ENCODE measurements around the gene MEGF10.

MEGF10 gene

DNA sequence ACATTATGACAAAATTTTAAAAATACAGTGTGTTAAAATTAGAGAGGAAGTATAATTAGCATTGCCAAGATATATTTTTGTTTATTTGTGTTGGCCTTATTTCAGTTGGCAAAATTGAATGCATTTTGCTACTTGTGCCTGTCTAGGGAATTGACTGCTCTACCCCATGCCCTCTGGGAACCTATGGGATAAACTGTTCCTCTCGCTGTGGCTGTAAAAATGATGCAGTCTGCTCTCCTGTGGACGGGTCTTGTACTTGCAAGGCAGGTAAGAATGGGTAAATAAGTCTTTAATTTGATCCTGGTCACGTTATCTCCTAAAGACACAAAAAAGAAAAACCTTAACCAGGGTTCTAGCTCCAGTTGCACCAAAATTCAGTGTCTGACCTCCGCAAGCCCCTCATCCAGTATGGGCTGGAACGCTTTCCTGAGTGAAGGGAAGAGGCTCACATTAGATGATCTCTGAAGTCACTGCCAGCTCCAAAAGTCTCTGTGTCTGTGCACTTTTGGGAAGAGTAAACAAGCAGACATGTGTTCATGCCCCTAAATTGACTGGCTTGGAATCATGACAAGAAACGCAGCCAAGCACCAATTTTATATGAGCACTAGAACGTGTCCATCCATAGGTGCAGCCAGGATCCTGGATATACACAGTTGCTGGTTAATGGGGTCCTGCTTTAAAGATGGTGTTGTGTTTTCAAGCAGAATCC is 128.5 kb downstream of the MEGF10 start:
- no peak for DNase-seq

DNA sequence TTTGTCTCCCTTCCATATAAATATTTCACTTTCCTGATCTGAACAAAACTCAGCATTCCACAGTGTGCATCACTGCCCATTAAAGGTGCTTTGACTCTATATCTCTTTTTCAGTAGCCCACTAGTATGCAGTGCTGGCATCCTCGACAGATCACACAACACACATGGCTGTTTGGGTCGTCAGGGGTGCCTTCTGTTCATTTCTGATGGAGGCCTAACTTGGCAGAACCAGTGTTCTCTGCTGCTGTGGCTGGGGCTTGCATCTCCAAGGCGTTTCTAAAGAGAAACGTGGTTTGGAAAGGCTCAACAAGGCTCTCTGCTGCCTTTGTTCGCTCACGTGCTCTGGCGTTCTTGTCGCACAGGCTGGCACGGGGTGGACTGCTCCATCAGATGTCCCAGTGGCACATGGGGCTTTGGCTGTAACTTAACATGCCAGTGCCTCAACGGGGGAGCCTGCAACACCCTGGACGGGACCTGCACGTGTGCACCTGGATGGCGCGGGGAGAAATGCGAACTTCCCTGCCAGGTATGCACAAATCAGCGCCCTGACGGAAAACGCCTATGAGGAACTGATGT is 129.2 kb downstream of the MEGF10 start:
- no peak for DNase-seq

DNA sequence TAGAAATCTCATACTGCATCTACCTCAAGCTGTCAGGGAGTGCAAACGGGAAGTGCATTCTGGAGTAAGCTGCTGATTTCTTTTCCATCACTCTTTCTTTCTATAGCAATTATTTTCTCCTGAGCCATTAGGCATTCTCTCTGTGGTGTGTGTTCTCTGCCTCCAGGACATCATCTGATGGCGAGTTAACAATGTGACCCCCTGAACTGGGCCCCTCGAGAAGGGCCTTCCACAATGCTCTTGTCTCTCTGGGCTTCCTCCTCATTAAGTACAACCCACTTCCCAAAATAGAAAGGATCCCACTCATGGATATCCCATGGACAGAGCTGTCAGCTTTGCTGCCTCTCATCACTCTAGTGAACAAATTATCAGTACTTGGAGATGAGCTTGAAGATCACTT is 130.2 kb downstream of the MEGF10 start:
- no peak for DNase-seq

DNA sequence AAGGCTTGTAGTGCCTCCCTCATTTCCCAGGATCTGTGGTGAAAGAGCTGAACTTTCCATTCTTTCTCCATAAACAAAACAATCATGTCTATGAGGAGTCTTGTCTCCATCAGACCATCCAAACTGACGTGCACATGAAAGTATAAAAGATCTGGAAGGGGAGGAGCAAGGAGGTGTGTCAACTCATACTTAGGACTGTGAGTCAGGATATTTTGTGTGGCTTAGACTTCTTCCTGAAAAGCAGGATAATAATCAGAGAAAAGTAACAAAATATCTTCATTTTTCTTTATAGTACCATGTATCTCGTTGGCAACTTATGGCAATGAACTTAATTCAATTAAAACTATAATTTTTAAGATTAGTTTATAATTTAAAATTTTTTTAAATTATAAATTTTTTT is 130.9 kb downstream of the MEGF10 start:
- peak; percentile 0 for DNase-seq

DNA sequence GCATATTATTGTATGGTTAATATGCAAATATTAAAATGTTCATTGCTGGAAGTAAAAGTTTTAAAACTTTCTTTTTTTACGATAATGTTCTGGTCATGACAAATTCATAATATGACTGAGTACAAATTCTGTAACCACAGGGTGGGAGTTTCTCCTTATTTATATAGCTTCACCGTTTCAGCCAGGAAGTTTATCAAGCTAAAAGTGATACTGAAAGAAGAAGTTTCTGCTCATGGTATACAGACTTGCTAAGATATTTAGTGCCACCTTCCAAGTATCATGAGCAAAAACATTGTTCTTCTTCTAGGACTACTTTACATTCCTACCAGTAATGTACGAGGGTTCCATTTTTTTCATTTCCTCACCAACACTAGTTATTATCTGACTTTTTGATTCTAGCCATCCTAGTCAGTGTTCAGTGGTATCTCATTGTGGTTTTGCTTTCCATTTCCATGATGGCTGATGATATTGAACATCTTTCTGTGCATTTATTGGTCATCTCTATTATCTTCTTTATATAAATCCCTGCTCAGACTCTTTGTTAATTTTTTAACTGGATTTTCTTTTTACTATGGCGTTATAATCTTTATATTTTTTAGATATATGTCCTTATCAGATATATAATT is 132.7 kb downstream of the MEGF10 start:
- no peak for DNase-seq

DNA sequence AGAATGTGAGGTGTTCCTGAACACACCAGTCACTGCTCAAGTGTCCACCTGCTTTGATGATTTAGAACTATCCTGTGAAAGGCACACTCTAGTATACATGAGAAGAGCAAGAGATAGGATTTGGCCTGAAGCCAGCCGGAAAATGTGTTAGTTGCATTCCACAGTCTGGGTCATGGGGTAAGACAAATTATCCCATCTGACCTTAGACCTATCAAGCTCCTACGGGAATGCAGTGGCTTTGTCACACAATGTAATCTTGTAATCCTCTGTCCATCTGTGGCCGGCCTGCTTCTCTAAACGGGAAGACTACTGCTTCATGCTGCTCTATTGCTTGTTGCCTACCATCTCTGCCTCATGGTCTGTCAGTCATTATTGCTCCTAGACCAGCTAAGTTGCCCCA is 134.4 kb downstream of the MEGF10 start:
- DNase-seq = no peak

DNA sequence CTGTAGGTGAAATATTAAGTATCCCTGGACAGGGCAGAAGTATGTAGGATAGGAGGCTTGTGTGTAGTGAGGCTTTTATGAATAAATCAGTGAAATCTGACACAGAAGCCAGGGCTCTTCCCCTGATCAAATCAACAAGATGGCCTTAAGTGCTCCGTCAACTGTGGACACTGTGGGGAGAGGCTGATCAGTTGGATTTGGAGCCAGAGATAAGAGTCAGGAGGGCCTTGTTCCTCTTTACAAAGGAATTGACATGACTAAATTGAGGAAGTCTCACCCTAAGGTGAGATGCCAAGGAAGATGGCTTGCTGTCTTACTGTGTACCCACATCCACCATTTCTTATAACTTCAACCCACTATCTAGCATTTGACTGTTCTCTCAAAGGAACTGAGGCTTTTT is 135.3 kb downstream of the MEGF10 start:
- DNase-seq = peak; percentile 45

DNA sequence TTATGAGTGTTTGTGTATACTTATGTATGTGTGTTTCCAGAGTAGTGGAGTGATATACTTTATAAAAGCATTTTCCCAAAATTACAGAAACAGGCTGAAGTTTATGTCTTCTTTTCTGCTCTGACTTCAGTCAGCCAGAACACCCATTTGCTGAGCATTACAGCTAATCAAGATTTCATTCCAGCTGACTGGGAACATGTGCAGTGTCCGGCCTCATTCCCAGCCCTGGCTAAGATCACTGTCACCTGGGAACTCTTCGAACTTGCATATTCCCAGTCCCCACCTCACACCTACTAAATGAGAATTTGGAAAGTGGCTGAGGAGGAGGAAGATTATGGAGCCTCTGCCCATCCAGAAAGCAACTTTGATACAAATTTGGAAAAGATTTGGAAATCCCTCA is 136.1 kb downstream of the MEGF10 start:
- no peak for DNase-seq

DNA sequence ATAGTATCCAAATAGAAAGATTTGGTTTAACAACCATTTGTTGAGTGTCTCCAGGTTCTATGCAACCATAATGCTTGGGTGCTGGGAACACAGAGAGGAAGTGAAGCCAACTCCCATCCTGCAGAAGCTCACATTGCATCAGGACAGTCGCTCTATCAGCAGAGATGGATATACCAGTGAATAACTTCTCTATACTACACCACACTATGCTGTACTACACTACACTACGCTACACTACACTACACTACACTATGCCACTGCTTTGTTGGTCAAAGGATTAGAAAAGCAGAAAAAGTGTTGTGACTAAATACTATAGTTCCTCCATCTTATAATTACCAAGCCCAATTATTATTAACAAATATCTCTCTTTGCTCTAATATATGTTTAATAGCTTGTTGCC is 137.7 kb downstream of the MEGF10 start:
- DNase-seq = no peak

DNA sequence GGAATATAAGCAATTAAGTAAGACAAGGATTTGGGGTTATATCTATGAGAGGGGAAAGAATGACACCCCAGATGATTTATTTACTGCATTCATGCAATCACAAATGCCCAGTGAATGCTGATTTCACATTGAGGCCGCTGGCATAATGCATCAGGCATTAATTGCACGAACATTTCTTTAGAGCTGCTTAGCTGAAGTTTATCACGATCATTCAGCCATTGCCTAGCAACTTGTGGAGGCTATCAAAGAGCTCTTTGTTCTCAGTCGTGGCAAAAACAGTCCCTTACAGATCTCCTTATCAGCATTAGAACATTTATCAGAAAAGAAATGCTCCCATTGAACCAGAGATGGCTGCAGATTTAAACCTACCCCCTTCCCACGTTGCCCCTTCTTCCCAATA is 138.2 kb downstream of the MEGF10 start:
- no peak for DNase-seq

DNA sequence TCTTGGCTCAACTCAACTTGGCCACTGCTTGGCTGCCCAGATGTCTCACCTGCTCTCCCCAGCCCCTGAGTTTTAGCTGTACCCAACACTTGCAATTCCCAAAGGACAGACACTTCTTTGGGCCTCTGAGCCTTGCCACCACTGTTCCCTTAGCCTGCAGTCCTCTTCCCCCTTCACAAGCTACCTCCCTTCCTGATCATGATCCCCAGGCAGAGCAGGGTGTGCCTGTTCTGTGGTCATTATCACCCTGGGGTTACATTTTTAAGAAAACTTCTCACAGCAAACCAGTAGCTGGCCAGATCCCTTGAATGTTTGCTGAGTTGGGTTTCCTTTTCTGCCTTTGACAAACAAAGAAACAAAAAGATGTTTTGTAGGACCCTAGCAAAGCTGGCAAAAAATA is 139.3 kb downstream of the MEGF10 start:
- DNase-seq = peak; percentile 0

DNA sequence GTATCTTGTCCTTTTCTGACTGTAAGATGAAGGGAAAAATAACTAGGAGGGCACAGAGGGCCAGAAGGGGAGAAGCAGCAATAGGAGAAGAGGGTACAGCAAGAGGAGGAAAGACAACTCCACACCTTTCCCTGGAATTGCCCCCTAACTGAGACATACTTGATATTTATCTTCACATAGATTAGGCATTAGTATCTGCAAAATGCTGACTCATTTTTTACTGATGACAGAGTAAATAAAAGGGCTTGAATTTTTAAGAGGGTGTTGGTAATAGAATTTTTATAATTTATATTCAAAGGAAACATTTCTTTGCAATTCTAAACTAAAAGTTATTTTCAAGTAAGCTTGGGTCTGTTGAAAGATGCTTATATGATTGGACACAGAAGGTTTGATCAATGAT is 140.0 kb downstream of the MEGF10 start:
- DNase-seq = no peak

DNA sequence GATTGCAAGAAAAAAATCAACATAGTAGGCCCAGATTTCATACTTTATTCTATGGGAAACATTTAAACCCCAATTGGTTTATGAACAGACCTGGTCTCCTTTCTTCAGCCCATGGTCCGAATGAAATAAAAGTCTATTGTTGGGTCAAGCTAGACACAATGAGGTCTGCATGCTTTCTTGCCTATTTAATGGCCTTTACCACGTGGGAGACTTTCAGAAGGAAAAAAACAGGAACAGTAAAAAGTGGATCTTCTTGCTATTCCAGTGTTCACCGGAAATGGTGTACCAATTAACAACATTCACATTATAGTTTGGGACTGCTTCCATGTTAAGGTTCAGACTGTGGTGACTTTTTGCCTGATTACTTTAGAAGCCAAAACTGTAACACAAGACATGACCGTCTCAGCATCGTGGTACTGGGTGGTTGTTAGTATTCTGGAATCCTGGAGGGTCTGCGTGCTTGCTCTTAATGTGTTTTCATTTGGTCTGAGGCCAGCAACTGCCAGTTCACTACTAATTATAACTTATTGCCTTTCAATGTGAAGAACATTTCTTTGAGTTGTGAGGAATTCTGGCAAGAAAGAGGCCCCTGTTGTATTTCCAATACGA is 141.5 kb downstream of the MEGF10 start:
- DNase-seq = no peak

DNA sequence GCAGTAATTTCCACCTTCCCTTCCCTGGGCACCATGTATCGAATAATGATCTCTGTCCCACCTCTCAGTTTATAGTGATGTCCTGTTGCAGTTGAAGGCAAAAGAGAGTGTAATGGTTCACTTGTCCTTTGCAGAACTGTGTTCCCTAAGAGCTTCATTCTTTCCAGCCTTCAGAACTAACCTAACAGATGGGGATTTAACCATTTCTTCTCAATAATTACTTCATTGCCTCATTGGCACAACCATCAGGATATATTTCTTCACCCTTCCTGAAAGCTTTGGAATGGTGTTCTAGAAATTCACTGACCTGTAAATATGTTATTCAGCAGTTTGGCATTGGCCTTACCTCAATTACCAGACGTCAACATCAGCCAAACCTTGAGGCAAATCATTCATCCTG is 142.9 kb downstream of the MEGF10 start:
- no peak for DNase-seq

DNA sequence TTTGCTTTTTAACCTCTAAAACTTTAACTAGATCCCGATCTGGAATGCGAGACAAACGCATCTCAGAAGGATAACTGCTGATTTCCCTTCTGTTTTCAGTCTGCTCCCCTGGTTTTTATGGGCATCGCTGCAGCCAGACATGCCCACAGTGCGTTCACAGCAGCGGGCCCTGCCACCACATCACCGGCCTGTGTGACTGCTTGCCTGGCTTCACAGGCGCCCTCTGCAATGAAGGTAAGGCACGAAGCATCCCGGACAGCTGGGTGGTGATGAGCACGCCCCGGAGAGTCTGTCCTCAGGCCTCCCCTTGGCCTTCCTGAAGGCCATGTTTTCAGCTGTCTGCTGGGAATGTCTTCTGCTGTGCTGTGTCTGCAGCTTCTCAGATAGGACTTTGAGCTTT is 144.0 kb downstream of the MEGF10 start:
- DNase-seq = no peak

DNA sequence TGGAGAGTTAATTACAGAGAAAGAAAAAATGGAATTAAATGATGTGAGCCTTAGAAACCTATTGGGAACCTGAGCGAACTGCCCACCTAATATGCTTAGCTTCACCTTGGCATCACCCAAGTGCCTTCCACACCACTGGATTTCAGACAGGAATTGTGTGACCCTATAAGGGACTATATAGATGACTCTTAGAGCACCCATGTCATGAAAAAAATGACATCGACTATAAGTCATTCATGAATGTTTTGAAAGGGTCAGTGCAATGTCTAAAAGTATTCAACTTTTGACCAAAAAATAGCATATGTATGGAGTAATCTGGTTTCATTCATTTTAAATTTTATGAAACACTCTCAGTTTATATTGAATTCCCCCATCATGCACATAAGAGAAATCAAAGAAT is 145.2 kb downstream of the MEGF10 start:
- no peak for DNase-seq

DNA sequence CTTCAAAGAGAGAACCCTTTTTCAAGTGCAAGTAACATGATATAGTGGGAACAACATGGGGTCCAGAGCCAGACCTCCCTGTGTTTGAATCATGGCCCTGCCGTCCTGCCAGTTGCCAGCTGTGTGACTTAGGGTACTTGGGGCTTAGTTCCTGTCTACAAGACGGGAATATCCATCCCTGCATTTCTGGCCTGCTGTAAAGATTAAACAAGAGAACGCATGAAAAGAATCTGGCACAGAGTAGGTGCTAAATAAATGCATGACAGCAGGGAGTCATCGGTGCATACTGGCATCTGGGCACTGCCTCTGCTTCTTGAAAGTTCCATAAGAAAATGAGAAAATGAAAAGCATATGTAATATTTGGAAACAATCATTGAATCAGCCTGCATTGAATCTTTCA is 149.0 kb downstream of the MEGF10 start:
- DNase-seq = no peak

DNA sequence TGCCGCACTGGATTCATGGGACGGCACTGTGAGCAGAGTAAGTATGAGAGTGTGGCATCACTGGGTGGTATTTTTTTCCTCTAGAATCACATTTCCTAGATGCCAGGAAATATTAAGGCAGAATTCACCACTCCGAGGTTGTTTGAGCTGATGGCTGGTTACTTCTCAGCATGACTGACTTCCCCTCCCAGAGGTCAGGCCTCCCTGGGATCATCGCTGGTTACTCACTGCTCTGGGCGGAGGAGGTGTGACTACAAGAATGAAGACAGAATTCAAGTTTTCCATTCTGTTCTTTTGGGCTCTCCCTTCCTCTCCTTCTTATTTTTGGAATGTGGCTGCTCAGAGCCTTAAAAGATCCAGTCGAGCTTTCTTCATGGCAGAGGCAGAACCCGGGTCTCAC is 150.2 kb downstream of the MEGF10 start:
- DNase-seq = no peak

DNA sequence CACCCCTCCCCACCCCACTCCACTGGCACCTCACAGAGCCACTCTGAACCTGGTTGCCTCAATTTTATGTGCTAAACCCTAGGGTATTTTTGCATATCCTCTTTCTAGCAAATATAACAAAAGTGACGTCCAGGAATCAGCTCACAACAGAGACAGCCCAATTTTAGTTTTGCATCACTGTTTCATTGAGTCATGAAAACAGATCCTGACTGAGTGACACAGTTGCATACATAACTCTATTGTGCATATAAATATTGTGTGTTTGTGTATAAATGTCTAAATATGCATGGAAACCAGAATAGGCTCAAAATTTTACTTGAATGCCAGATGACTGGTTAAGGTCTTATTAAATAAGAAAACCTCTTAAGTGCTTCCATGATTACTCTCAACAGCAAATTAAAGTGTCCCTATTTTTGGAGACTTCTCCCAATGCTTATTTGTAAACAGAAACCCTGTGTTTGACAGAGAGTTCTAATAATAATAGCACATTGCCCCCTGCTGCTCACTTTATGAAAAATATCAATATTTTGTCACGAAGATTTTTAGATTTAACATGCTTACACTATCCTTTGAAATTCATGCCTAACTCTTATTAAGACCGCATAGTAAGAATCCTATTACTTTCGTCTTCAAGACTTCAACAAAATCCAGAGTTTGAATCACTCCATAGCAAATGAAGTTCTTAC is 151.3 kb downstream of the MEGF10 start:
- DNase-seq = peak; percentile 3

DNA sequence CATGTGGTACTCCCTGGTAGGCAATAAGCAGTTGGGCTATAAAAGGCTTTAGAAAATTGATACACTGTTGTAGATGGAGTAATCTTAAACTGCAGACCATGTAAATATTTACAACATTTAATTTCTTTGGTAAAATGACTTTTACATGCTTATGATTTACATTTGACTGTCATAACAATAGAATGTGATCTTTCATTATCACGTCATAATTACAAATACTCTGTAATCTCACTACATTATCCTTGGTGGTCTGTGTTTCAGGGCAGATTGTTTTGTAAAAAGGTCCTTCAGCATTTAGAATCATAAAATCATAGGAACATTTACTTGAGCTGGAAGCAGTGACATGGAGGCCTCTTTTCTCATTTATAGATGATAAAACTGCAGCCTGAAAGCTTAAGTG is 153.6 kb downstream of the MEGF10 start:
- DNase-seq = no peak

DNA sequence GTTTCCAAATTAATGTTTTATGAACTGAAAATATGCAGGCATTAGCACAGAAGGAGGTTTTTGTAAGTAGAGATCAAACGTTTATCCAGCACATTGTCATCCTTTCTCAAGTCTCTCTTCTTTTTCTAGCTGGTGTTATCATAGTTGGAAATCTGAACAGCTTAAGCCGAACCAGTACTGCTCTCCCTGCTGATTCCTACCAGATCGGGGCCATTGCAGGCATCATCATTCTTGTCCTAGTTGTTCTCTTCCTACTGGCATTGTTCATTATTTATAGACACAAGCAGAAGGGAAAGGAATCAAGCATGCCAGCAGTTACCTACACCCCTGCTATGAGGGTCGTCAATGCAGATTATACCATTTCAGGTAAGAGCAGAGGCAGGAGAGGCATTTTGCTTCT is 154.7 kb downstream of the MEGF10 start:
- no peak for DNase-seq

DNA sequence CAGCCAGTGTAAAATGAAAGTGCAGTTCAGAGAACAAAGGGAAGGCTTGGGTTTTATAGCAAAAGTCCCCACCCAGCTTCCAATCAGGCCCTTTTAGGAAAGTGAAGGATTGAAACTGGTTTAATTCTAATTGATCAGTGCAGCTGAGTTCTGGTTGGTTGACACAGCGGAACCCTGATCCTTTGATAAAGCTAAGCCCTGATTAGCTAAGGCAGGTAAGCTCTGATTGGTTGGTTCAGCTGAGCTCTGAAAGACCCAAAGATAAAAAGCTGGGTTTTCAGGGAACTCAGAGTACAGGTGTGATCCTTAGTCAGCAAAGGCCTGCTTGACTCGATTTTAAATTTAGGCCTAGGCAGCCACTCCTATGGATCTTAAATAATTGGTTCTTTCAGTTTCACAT is 156.0 kb downstream of the MEGF10 start:
- no peak for DNase-seq

DNA sequence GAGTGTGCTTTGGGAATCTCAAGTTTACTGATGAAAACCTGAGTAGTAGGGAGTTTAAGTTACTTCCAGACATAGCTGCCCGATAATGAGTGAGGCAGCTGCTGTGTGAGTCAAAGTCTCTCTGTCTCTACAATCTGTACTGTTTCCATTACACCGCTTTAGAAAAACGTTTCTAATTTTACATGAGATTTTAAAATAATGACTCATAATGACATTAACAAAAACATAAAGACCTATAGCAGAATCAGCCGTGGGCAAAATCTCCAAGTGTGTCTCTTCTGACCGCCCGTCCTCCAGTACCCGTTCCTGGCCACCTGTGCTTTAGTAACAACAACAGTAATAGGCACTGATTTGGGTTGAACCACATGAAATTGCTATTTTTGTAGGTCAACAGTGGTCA is 157.2 kb downstream of the MEGF10 start:
- no peak for DNase-seq

DNA sequence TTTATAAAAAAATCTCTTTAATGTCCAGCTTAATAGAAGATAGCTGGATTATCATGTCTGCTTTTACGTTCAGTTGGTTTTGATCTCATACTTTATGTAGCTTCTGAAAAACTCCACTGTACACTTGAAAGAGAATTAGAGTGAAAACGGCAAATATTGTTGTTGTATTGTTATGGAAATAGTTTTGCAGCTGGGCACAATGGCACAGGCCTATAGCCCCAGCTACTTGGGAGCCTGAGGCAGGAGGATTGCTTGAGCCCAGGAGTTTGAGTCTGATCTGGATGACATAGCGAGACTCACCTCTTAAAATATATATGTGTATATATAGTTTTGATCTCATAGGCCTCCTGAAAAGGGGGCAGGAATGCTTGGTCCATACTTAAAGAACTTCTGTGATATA is 159.4 kb downstream of the MEGF10 start:
- no peak for DNase-seq
